Activated naive CD8-positive, alpha-beta T cell treated with anti-CD3 and anti-CD28 coated beads, Interleukin-2, amount 10 ng/mL, durations not matched to agents 7 days and 5 days (primary cell): ENCODE data around the gene SLX9. TPM values are rescaled to one million over a fixed set of nuclear protein-coding genes. Genes with fewer than 3 reads are reported as not detected.
"Not testable (repeated sequence)": the region's sequence is repeated elsewhere in the genome, so short reads cannot be mapped to it uniquely, and the experiment has no call there.

Source experiments
- ATAC-seq: fragments of 150-1000 bp; cut with Tn5 transposase; one replicate; pipeline ENCODE4 v1.10.0; 2021; ENCODE audit warnings: low read depth, moderate library complexity
- POLR2A ChIA-PET: fragments of 350-600 bp; sonication (Branson Sonifier 250); formaldehyde crosslinking; loops from one replicate; lab custom pipeline; 2021; ENCODE audit warnings: antibody characterized with exemption; lab: Charles Lee
- DNase-seq: peaks from one replicate; pipeline ENCODE4 v3.0.0; 2021
- H3K27ac Mint-ChIP-seq: one replicate; pipeline ENCODE4 v1.8.0; 2022; ENCODE audit warnings: mild to moderate bottlenecking, mixed read lengths
- H3K27me3 Mint-ChIP-seq: one replicate; pipeline ENCODE4 v1.8.0; 2022; ENCODE audit warnings: mild to moderate bottlenecking, moderate library complexity, mixed read lengths
- H3K36me3 Mint-ChIP-seq: one replicate; pipeline ENCODE4 v1.8.0; 2021; ENCODE audit warnings: mild to moderate bottlenecking, mixed read lengths
- H3K4me1 Mint-ChIP-seq: one replicate; pipeline ENCODE4 v1.8.0; 2021; ENCODE audit warnings: mixed read lengths
- H3K4me3 Mint-ChIP-seq: one replicate; pipeline ENCODE4 v1.8.0; 2022; ENCODE audit warnings: mild to moderate bottlenecking, moderate library complexity, mixed read lengths
- H3K9me3 Mint-ChIP-seq: one replicate; pipeline ENCODE4 v1.8.0; 2021; ENCODE audit warnings: mixed read lengths
- total RNA-seq, 2 experiments: library from RNA; stranded (reverse); gene quantifications; one replicate each; pipeline ENCODE4 v1.2.3, GENCODE V29; 2021

SLX9 gene
- total RNA-seq, 2 experiments from 2014 or later, result 44.2 to 44.3 TPM

DNA sequence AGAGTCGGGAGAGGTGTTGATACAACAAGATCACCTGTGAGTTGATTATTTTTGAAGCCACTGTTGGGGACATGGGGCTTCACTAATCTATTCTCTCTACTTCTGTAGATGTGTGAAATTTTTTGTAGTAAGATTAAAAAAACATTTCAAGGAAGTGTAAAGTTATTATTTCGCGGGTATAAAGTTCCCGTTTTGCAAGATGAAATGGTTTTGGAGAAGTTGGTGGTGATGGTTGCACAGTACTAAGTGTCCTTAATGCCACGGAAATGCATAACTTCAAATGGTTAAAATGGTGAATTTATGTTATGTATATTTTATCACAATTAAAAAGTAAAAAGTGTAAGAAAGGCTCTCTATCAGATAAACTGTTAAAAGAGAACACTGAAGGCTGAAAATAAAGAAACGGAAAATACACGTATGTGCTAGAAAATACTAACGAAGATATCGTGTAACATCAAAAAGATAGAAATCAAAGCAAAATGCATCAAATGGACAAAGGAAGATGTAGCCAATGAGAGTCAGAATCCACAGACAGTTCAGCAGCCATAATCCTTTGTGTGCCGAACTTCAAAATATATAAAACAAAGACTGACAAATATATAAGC, 16.2 kb upstream of the SLX9 start:
- Mint-ChIP-seq H3K27ac (peak overlapping the region; percentile 90), H3K9me3 (no peaks in the 10 kb centered on the region), H3K4me1 (peaks cover 59% of the 10 kb centered on the region), H3K4me3 (peak overlapping the region; percentile 23), H3K36me3 (peaks cover 24% of the 10 kb centered on the region), H3K27me3 (no peaks in the 10 kb centered on the region)
- POLR2A ChIA-PET, result no interaction called here
- no peak for ATAC-seq
- no peak for DNase-seq

DNA sequence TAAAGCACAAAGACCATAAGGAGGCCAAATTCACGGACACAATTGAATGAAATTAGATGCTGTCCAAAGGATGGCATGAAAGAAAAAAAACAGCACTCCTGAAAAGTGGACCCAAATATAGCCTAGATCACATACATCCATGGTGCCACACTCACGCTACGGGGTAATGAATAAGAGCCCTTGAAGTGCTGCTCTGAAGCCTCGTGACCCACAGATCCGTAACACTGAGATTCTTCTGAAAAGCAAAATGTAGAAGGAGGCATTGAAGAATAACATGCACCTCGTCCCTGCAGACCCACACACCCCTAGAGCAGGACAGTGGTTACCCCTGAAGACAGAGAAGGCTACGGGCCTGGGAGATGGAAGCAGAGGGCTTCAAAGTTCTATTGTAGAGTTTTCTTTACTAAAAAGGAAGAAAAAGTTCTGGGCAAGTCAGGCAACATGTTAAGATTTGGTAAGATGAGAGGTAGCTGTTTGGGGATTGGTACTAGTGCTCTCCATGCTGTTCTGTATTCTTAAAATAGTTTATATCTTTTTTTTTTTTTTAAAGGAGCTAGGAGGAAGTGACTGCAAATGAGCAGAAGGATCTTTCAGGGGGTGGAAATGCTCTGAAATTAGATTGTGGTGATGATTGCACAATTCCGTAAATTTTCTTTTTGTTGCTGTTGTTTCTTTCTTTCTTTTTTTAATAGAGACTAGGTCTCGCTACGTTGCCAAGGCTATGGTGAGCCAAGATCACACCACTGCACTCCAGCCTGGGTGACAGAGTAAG, 15.0 kb upstream of the SLX9 start:
- H3K27me3 Mint-ChIP-seq, result no peaks in the 10 kb centered on the region
- peaks cover 67% of the 10 kb centered on the region for H3K4me1 Mint-ChIP-seq
- POLR2A ChIA-PET, result interaction anchor here (3.5 to 9.1 kb wide), 2 partner anchors 12 to 52 kb away, joined by 31 to 165 read pairs; partner anchors contain the start of gene PTTG1IP
- ATAC-seq (no peak), DNase-seq (no peak)
- H3K36me3 Mint-ChIP-seq, result peaks cover 16% of the 10 kb centered on the region
- H3K4me3 Mint-ChIP-seq, result peak overlapping the region; percentile 77
- peak overlapping the region; percentile 90 for H3K27ac Mint-ChIP-seq
- no peaks in the 10 kb centered on the region for H3K9me3 Mint-ChIP-seq

DNA sequence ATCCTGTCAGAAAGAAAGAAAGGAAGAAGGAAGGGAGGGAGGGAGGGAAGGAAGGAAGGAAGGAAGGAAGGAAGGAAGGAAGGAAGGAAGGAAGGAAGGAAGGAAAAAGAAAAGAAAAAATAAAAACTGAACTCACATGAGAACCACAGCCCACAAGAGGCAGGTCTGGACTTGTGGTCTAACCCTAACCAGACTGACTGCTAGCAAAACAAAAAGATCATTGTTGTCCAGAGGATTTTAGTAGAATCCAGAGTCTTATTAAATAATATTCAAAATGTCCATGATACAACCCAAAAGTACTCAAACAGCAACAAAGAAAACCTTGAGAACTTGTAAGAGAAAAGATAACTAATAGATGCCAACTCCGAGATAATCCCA, 14.5 kb upstream of the SLX9 start:
- Mint-ChIP-seq H3K9me3 (no peaks in the 10 kb centered on the region), H3K27ac (peak overlapping the region; percentile 90), H3K27me3 (no peaks in the 10 kb centered on the region), H3K36me3 (peaks cover 12% of the 10 kb centered on the region), H3K4me1 (peaks cover 70% of the 10 kb centered on the region), H3K4me3 (peak overlapping the region; percentile 77)
- POLR2A ChIA-PET, result interaction anchor here (3.5 to 9.1 kb wide), 2 partner anchors 13 to 52 kb away, joined by 31 to 165 read pairs; partner anchors contain the start of gene PTTG1IP
- no peak for ATAC-seq
- DNase-seq, result no peak

DNA sequence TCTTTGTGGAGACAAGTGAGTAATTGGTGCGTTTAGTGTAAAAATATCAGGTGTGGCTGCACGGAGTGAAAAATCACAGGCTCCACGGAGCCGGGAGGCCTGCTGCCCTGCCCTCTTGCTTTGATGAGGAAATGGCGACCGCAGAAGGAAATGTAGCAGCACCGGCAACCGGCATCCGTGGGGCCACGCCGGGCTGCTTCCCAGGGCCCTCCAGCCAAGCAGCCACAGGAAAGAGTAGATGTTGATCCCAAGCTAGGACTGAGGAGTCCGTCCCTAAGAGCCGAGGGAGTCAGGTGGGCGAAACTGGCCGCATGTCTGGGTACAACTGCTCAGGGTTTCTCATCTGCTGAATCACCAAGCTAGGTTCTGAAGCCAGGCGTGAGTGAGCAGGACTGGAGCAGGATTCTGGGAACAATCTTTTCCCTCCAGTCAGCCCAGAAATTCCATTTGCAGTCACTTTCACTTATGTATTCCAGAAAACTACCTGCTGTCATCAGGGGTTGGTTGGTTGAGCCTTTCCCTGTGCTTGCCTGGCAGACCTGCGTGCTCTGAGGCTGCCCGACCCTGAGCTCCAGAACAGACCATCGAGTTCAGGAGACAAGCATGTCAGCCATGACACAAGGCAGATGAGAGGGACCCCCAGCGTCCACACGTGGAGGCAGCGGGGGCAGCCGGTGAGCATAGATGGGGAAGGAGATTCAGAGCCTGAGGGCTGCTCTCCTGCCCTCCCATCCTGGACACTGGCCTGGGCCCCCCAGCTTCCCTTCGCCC, 13.3 kb upstream of the SLX9 start:
- Mint-ChIP-seq H3K9me3 (no peaks in the 10 kb centered on the region), H3K4me3 (peak overlapping the region; percentile 83), H3K27me3 (no peaks in the 10 kb centered on the region), H3K36me3 (peaks cover 7% of the 10 kb centered on the region), H3K4me1 (peaks cover 73% of the 10 kb centered on the region), H3K27ac (peak overlapping the region; percentile 91)
- DNase-seq, result peak; percentile 68
- POLR2A ChIA-PET, result interaction anchor here (0.6 to 9.1 kb wide), 10 partner anchors 8 to 53 kb away, joined by 3 to 165 read pairs (median 5); partner anchors contain the start of genes ITGB2 and PTTG1IP
- peak; percentile 28 for ATAC-seq

DNA sequence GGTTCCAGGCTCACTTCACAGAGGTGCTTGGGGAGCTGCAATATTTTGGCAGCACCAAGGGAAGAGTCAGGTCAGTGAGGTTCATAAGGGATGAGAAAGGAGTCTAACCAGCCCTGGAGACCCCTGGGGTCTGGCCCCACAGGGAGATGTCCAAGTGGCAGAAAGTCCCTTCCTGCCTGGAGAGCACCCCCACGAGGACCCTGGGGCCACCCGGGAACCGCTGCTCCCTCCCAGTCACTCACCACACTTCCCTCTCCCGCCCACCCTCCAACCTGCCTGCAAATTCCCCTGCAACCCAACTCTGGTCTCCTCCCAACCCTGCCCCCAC, 12.6 kb upstream of the SLX9 start:
- peak overlapping the region; percentile 91 for H3K27ac Mint-ChIP-seq
- H3K36me3 Mint-ChIP-seq, result peaks cover 7% of the 10 kb centered on the region
- H3K4me1 Mint-ChIP-seq, result peaks cover 70% of the 10 kb centered on the region
- DNase-seq, result no peak
- POLR2A ChIA-PET, result interaction anchor here (0.6 to 9.1 kb wide), 10 partner anchors 9 to 54 kb away, joined by 3 to 165 read pairs (median 6); partner anchors contain the start of genes ITGB2 and PTTG1IP
- no peaks in the 10 kb centered on the region for H3K27me3 Mint-ChIP-seq
- H3K9me3 Mint-ChIP-seq, result no peaks in the 10 kb centered on the region
- no peak for ATAC-seq
- peak overlapping the region; percentile 83 for H3K4me3 Mint-ChIP-seq

DNA sequence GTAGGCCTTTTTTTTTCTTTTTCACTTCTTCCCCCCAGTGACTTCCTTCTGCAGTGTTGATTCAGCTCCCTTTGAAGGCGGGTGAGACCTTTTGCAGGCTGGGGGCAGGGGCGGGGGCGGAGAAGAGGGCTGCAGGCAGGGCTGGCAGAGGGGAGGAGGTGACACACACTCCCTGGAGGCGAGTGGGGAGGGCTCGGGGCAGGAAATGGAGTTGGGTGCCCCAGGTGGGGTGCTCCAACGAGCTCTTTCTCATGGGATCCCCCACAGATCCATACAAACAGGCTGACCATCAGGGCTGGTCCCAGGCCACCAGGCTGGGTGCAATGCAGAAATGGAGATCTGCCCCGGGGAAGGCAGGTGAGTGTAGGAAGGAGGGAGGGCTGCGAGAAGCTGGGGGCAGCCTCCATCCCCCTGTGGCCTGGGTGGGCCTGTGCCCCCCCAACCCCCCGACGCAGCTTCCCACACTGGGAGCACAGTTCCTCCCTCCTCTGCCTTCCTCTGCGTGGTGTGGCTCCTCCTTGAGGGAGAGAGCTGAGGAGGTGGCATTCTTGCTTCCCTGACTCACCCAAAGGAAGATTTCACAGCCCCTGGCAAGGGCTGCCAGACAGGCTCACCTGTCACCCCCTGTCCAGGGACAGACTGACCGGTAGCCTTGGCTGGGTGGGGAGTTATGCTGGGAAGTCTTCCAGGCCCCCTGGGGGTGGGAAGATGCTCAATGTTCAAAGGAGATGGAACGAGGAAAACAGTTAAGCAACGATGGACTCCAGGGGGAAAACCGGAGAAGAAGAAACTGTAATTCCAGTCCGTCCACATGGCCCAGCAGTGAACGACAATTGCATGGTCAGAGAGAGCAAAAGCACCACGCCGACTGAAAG, 12.0 kb upstream of the SLX9 start:
- POLR2A ChIA-PET, result interaction anchor here (0.6 to 9.1 kb wide), 12 partner anchors 9 to 630 kb away, joined by 3 to 165 read pairs (median 6); partner anchors contain the start of genes ITGB2 and PTTG1IP
- no peaks in the 10 kb centered on the region for H3K9me3 Mint-ChIP-seq

DNA sequence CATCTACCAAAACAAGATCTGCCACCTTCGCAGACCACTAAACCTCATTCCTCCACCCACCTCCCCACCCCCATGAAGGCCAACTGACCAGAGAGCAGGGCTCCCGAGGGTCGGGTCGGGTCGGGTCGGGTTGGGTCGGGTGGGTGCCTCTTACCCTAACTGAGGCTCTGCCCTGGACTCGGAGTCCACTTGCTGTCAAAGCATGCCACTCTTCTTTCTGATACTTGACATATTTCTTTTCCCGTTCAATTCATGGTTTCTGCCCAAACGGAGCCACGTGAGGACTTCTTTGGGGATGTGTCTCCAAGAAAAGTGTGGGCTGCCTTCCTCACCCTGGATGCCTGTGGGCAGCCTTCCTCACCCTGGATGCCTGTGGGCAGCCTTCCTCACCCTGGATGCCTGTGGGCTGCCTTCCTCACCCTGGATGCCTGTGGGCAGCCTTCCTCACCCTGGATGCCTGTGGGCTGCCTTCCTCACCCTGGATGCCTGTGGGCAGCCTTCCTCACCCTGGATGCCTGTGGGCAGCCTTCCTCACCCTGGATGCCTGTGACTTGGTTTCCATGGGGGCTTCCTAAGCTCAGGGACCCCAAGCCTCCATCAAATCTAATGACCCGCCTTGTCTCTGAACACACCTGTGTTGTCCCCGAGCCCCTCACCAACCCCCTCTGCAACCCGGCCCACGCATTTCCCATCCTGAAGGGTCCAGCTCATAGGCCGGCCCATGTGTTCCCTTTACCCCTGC, 11.2 kb upstream of the SLX9 start:
- ATAC-seq, H3K27me3 Mint-ChIP-seq, DNase-seq, H3K9me3 Mint-ChIP-seq, H3K36me3 Mint-ChIP-seq: not testable (repeated sequence)
- Mint-ChIP-seq H3K4me1 (peaks cover 69% of the 10 kb centered on the region), H3K27ac (peak overlapping the region; percentile 91), H3K4me3 (peak overlapping the region; percentile 83)
- POLR2A ChIA-PET, result interaction anchor here (0.7 to 9.1 kb wide), 6 partner anchors 10 to 631 kb away, joined by 3 to 165 read pairs (median 23); partner anchors contain the start of genes ITGB2 and PTTG1IP

More for the DNA sequence above, 12.0 kb upstream of the SLX9 start:
- H3K27ac Mint-ChIP-seq, result peak overlapping the region; percentile 91
- peaks cover 7% of the 10 kb centered on the region for H3K36me3 Mint-ChIP-seq
- H3K4me1 Mint-ChIP-seq, result peaks cover 70% of the 10 kb centered on the region
- peak; percentile 77 for ATAC-seq
- H3K4me3 Mint-ChIP-seq, result peak overlapping the region; percentile 83
- no peaks in the 10 kb centered on the region for H3K27me3 Mint-ChIP-seq
- DNase-seq, result peak; percentile 73

DNA sequence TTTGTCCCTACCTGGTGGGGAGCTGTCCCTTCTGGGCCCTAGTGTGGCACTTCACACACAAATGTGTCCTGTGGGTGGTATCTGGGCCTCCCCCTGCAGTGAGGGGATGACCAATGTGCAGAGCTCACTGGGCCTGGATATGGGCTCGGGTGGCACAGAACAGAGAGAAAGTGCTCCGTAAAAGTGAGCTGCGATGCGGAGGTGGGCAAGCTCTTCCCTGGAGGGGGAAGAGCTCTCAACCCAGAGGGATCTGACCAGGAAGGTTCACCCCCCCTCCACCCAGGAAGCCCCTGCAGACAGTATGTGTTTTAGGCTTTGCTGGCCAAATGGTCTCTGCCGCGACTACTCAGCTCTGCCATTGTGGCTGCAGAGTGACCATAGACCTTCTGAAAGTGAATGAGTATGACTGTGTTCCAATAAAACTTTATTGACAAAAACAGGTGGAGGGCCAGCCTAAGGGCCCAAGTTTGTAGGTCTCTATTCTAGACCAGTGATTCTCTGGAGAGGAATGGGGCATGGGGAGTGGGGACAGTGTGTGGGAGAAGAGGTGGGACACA, 10.5 kb upstream of the SLX9 start:
- POLR2A ChIA-PET, result interaction anchor here (3.5 to 9.1 kb wide), 3 partner anchors 11 to 47 kb away, joined by 15 to 165 read pairs (median 39); partner anchors contain the start of gene ITGB2

DNA sequence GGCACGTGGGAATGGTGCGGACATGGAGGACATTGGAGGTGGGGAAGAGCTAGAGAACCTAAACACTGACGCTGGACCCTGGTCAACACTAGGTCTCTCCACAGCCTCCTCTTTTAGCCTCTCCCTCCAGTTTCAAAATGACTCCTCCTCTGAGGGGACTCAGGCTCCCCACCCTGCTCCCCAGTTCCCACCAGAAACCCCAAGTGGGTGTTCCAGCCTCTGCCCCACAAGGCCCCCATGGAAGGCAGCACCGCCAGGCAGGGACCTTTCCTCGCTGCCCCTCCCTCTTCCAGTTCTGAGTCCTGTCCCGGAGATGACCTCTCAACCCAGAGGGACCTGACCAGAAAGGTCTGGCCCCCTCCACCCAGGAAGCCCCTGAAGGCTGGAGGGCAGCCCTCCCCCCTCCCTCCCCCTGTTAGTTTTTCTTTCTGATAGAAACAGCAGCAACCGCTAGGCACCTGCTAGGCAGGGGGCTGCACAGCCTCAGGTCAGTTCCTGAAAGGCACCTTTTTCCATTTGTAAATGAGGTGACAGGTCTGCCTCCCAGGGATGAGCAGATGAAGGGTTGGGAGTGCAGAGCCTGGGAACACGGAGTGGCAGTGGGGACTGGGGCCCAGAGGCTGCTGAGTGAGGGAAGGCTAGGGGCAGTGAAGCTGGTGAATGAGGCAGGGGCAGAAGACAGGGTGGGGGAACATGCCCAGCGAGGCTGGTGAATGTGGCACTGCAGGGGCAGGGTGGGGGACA, 9.9 kb upstream of the SLX9 start:
- DNase-seq, result no peak
- H3K36me3 Mint-ChIP-seq, result no peaks in the 10 kb centered on the region

More for the DNA sequence above, 10.5 kb upstream of the SLX9 start:
- H3K4me1 Mint-ChIP-seq, result peaks cover 63% of the 10 kb centered on the region
- no peaks in the 10 kb centered on the region for H3K36me3 Mint-ChIP-seq
- peak overlapping the region; percentile 84 for H3K27ac Mint-ChIP-seq
- DNase-seq (no peak), ATAC-seq (no peak)
- H3K9me3 Mint-ChIP-seq, result no peaks in the 10 kb centered on the region
- H3K4me3 Mint-ChIP-seq, result peak overlapping the region; percentile 67
- H3K27me3 Mint-ChIP-seq, result no peaks in the 10 kb centered on the region

DNA sequence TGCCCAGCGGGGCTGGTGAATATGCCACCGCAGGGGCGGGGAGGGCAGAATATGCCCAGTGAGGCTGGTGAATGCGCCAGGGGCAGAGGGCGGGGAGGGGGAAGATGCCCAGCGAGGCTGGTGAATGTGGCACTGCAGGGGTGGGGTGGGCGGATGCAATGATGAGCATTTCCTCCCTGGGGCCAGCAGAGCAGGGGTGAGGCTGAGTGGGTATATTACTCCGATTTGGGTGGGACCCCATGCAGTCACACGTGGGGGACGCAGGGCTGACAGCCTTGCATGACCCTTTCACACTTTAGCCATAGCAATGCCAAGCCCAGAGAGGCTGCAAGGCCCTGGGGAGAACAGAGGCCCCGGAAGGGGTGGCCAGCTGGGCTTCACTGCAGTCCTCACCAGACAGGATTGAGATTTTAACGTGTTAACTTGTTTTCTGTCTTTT, 9.3 kb upstream of the SLX9 start:
- DNase-seq (peak; percentile 68), ATAC-seq (no peak)
- H3K4me1 Mint-ChIP-seq, result peaks cover 51% of the 10 kb centered on the region
- no peaks in the 10 kb centered on the region for H3K27me3 Mint-ChIP-seq
- H3K27ac Mint-ChIP-seq, result peak overlapping the region; percentile 84
- no peaks in the 10 kb centered on the region for H3K36me3 Mint-ChIP-seq
- H3K9me3 Mint-ChIP-seq, result no peaks in the 10 kb centered on the region
- POLR2A ChIA-PET, result interaction anchor here (2.1 to 9.1 kb wide), 7 partner anchors 9 to 129 kb away, joined by 6 to 165 read pairs (median 25); partner anchors contain the start of genes ITGB2, SLX9 and UBE2G2
- H3K4me3 Mint-ChIP-seq, result peak overlapping the region; percentile 87

More for the DNA sequence above, 9.9 kb upstream of the SLX9 start:
- Mint-ChIP-seq H3K4me3 (peak overlapping the region; percentile 87), H3K9me3 (no peaks in the 10 kb centered on the region), H3K27me3 (no peaks in the 10 kb centered on the region), H3K27ac (peak overlapping the region; percentile 84), H3K4me1 (peaks cover 57% of the 10 kb centered on the region)
- POLR2A ChIA-PET, result interaction anchor here (2.1 to 9.1 kb wide), 5 partner anchors 10 to 129 kb away, joined by 6 to 165 read pairs (median 22); partner anchors contain the start of genes ITGB2, SLX9 and UBE2G2
- no peak for ATAC-seq

DNA sequence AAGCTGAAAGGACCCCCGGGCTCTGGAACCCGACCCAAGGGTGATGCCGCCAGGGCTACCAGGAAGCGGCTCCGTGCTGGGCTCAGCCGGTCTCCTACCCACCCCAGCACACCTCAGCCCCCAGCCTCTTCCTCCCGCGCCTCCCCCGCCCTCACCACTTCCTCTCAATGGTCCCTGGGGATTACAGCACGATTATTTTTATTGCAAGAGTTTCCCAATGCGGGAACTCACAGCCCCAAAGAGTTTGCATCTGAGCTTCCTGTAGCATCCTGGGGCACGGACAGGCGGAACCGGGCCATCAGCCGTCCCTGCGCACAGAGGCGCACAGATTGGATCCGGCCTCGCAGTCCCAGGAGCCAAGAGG, 8.7 kb upstream of the SLX9 start:
- no peaks in the 10 kb centered on the region for H3K36me3 Mint-ChIP-seq
- no peaks in the 10 kb centered on the region for H3K9me3 Mint-ChIP-seq
- H3K27me3 Mint-ChIP-seq, result no peaks in the 10 kb centered on the region
- ATAC-seq (no peak), DNase-seq (peak; percentile 58)
- H3K4me3 Mint-ChIP-seq, result peak overlapping the region; percentile 87
- H3K4me1 Mint-ChIP-seq, result peaks cover 49% of the 10 kb centered on the region
- POLR2A ChIA-PET, result interaction anchor here (1.2 to 9.1 kb wide), 7 partner anchors 9 to 130 kb away, joined by 3 to 165 read pairs (median 22); partner anchors contain the start of genes SLX9 and UBE2G2
- peak overlapping the region; percentile 84 for H3K27ac Mint-ChIP-seq
